Endothelial cell of coronary artery (primary cell): Measurements from ENCODE around the gene MED13. TPM values are rescaled to one million over a fixed set of nuclear protein-coding genes. Genes with fewer than 3 reads are reported as not detected.

Source experiments
- total RNA-seq: library from RNA; depleted of rRNA; stranded (reverse); fragments of >200 nt; gene quantifications from 2 replicates; pipeline ENCODE4 v1.2.3, GENCODE V29; 2014

The MED13 gene, protein sequence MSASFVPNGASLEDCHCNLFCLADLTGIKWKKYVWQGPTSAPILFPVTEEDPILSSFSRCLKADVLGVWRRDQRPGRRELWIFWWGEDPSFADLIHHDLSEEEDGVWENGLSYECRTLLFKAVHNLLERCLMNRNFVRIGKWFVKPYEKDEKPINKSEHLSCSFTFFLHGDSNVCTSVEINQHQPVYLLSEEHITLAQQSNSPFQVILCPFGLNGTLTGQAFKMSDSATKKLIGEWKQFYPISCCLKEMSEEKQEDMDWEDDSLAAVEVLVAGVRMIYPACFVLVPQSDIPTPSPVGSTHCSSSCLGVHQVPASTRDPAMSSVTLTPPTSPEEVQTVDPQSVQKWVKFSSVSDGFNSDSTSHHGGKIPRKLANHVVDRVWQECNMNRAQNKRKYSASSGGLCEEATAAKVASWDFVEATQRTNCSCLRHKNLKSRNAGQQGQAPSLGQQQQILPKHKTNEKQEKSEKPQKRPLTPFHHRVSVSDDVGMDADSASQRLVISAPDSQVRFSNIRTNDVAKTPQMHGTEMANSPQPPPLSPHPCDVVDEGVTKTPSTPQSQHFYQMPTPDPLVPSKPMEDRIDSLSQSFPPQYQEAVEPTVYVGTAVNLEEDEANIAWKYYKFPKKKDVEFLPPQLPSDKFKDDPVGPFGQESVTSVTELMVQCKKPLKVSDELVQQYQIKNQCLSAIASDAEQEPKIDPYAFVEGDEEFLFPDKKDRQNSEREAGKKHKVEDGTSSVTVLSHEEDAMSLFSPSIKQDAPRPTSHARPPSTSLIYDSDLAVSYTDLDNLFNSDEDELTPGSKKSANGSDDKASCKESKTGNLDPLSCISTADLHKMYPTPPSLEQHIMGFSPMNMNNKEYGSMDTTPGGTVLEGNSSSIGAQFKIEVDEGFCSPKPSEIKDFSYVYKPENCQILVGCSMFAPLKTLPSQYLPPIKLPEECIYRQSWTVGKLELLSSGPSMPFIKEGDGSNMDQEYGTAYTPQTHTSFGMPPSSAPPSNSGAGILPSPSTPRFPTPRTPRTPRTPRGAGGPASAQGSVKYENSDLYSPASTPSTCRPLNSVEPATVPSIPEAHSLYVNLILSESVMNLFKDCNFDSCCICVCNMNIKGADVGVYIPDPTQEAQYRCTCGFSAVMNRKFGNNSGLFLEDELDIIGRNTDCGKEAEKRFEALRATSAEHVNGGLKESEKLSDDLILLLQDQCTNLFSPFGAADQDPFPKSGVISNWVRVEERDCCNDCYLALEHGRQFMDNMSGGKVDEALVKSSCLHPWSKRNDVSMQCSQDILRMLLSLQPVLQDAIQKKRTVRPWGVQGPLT (N-terminal part only)
- 36.1 and 40.3 TPM in 2 replicates for total RNA-seq

DNA sequence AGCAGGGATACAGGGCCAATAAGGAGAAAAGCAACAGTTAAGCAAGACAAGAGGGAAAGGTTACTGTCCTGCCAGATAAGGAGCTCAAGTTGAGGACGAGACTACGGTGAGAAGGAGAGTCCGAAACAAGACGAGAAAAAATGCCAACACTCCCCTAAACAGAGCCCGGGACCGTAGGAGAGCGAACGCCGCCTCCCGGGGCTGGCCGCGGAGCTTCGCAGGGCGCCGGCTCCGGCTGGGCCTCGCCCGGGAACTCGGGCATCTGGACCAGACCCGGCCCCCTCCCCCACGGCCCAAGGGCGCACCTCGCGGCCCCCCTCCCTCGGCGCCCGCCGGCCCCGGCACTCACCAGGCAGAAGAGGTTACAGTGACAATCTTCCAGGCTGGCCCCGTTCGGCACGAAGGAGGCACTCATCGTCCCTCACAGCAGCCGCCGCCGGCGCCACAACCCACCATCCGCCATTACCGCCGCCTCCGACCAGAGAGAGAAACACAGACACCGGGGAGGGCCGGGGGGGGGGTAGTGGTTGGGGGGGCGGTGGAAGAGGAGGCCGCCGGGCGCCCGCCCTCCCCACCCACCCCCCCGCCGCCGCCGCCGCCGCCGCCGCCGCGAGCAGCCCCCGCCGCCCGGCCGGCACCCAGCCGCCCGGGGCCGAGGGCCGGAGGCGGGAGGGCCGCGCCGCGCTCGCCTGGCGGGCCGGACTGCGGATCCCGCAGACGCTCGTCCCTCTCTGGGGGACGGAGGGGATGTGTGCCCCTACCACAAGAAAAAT lies at the start of gene MED13:
Gene MED13, minus strand, starts transcription at position 488 of the 773 bp plus-strand sequence. Its CDS starts 73 bp downstream, at position 415.

DNA sequence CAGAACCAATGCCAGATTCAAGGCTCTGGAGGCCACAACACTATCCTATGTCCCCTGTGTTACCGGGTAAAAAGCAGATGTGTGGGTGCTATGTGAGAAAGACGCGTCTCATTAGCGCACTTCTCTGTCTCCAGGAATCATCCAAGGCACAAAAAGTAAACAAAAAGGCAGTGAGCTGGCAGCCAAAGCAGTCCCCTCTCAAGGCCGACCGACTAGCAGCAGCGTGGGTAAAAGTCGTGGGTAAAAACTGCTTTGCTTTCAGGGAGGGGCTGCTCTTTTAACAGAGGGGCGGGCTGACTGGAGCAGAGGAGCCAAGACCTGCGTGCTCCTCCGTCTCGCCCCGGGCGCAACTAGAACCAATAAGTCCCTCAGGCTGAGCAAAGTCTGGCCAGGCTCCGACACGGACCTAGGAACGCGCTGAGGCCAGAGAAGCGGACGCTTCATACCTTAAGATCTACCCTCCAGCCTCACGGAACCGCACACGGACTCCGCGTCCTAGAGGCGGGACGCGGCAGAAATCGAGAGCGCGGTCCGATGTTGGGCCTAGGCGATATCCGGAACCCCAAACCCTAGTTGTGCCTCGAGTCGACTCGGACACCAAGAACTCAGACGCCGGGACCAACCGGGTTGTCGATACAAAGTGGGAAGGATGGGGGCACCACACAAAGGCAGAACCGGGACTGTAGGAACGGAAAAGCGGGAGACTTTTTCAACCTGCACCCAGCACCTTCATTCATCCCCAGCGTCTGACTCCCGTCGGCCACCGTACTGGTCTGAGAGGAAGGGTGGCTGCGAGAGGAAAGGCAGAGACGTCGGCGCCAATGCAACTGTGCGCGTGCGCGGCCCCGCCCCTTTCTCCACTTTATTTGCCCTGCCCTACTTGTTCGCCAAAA lies 137.6 kb downstream of the MED13 start, which contains the start of gene INTS2:
Gene INTS2, minus strand, starts transcription at position 775 of the 893 bp plus-strand sequence. CDS start 1,338 bp downstream, outside the sequence.

Other genes starting within 250 kb of the MED13 start
- gene BRIP1, start 201.8 kb downstream of the MED13 start, total RNA-seq = 5.1 and 6.4 TPM in 2 replicates
- gene INTS2, start 137.3 kb downstream of the MED13 start, total RNA-seq = 12.3 and 15.2 TPM in 2 replicates